Bronchial epithelial cell (primary cell): Measurements from ENCODE around the gene ELOVL5. TPM values are rescaled to one million over a fixed set of nuclear protein-coding genes. Genes with fewer than 3 reads are reported as not detected.

Source experiments
- DNase-seq: peaks from one replicate; pipeline ENCODE4 v3.0.0-alpha.2; 2010; ENCODE audit warnings: low read depth
- FAIRE-seq: peaks from 2 replicates; lab custom pipeline; 2011; peaks lifted over from hg19 to GRCh38; lab: Jason Lieb, UNC
- H3K27me3 ChIP-seq: 2 replicates; pipeline ENCODE4 v1.5.1; 2011; ENCODE audit warnings: low read length; ENCODE audit not compliant: control insufficient read depth, insufficient read depth
- H3K36me3 ChIP-seq: 2 replicates; pipeline ENCODE4 v1.5.1; 2011; ENCODE audit warnings: low read length; ENCODE audit not compliant: control insufficient read depth, insufficient read depth
- H3K4me3 ChIP-seq: 2 replicates; pipeline ENCODE4 v1.5.1; 2011; ENCODE audit warnings: mild to moderate bottlenecking, low read depth, low read length, control low read depth
- total RNA-seq: library from RNA; depleted of rRNA; stranded (reverse); fragments of >200 nt; gene quantifications from 2 replicates; pipeline ENCODE4 v1.2.1, GENCODE V29; 2014
- TF ChIP-seq, protein P1 (sequence below): IDR thresholded peaks from 2 replicates; pipeline ENCODE4 v1.5.1; 2011; ENCODE audit warnings: mild to moderate bottlenecking, moderate library complexity, low read length, control low read depth, inconsistent platforms; ENCODE audit not compliant: insufficient read depth, severe bottlenecking

ELOVL5 gene
- total RNA-seq, 1 donor from 2014 or later, result 42.1 TPM

DNA sequence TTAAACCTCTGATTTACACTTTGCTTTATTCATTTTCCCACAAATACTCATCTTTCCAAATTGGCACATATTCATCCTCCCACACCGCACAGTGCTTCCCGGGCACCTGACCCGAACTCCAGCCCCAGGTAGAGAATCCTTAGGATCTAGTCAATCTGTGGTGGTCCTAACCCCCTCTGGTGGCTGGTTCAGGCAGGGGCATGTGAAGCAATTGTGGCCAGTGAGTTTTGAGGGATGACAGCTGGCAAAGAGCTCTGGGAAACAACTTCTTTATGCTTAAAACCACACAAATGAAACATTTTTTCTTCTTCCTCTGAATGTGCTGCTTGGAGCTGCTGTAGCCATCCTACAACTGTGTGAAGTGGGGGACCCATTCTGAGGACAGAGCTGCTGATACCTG is 54.7 kb downstream of the ELOVL5 start:
- Histone ChIP-seq H3K4me3 (no peak overlapping the region), H3K36me3 (no peaks in the 10 kb centered on the region), H3K27me3 (no peaks in the 10 kb centered on the region)
- TF ChIP-seq, protein P1, sequence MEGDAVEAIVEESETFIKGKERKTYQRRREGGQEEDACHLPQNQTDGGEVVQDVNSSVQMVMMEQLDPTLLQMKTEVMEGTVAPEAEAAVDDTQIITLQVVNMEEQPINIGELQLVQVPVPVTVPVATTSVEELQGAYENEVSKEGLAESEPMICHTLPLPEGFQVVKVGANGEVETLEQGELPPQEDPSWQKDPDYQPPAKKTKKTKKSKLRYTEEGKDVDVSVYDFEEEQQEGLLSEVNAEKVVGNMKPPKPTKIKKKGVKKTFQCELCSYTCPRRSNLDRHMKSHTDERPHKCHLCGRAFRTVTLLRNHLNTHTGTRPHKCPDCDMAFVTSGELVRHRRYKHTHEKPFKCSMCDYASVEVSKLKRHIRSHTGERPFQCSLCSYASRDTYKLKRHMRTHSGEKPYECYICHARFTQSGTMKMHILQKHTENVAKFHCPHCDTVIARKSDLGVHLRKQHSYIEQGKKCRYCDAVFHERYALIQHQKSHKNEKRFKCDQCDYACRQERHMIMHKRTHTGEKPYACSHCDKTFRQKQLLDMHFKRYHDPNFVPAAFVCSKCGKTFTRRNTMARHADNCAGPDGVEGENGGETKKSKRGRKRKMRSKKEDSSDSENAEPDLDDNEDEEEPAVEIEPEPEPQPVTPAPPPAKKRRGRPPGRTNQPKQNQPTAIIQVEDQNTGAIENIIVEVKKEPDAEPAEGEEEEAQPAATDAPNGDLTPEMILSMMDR, result peak; percentile 19
- DNase-seq (no peak), FAIRE-seq (no peak)

DNA sequence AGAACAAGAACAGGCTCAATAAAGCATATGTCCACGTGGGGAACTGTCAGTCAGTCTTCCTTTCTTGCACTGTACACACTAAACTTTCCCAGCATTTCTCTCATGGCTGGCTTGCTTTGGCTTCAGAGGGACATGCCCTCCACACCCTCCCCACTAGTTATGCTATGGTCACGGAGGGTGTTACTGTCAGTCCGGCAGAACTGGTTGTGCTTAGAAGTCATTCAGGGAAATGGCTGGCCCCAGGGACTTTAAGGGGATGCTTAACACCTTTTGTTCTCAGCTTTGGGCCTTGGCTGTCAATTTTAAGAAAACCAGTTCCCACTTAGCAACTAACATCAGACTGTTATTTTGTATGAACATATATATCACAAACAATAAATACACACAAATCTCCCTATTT is 55.1 kb downstream of the ELOVL5 start:
- Histone ChIP-seq H3K4me3 (no peak overlapping the region), H3K27me3 (no peaks in the 10 kb centered on the region), H3K36me3 (no peaks in the 10 kb centered on the region)
- DNase-seq, result no peak
- TF ChIP-seq, protein P1, result no peak
- FAIRE-seq, result no peak

DNA sequence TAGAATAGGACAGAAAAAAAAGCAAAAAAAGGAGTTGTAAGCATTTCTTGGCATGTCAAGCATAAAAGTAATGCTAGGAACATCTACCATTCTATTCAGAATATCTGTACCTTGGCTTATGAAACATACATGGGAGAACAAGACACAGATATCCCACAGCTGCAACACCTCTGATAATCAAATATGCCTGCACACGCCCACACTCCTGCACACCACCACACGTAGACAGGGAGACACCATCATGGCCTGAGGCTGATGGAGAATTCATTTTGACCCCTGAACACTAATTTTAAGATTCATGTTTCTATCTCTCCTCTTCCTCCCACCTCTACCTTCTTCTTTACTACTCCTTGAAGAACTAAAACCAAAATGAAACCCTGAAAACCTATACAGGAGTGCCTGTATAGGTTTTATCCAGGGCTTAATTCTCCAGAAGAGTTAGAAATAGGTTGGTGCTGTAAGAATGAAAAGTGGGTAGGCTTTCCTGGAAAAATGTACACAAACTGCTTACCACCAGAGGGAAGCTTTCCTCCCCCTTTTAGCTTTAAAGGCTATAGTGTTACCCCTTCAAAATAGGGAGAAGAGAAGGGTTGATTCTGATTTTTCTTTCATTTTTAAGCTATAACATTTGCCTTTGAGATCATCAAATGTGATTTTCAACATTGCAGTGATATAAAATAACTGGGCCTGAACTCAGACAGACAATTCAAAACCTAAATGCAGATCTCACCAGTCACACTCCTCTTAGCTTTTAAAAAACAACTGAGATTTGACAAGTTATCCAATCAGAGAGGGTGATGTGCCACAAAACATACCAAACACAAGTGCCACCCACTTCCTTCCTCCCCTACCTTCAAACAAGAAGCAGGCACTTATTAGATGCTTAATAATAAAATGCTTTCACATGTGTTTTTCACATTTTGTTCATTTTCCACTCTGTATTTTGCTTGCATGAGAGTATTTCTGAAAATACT is 57.9 kb downstream of the ELOVL5 start:
- no peak for DNase-seq
- peaks cover 2% of the 10 kb centered on the region for H3K36me3 ChIP-seq
- FAIRE-seq, result no peak
- no peak overlapping the region for H3K4me3 ChIP-seq
- TF ChIP-seq, protein P1, result peak; percentile 13
- no peaks in the 10 kb centered on the region for H3K27me3 ChIP-seq

DNA sequence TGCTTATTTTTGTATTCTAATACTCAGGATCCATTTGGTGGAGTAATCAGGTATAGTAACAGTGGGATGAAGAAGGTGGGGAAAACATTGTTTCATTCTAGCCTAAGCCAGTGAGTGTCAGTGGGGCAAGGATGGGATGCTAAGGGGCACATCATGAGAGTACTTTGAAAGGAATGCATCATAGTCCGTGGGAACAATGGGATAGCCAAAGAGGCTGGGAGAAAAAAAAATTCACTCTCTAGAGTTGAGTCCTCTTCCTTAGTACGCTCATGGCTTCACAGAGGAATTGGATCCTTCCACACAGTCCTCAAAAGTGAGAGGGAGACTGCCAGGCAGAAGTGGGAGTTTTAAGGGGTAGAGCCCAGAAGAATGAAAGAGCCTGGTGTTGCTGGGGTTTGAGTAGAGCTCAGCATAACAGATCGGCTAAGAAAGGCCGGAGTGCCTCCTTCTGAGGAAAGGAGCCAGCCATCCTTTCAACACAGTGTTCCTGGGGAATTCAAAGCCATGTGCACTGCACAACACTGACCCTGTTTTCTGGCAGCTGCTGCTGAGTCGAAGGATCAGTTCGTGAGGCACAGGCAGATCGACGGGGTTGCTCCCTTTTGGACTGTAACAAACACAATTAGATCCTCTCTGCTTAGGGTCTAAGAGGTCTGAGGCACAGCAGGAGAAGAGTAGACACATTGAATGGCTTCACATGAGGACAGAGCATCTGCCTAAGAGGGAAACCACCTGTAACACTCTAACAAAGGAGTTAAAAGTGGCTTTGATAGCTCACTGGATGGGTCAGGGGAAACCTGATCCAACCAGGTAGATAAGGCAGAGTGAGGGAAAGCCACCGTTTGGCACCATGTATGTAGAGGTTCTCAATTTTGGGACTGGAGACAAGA is 61.2 kb downstream of the ELOVL5 start:
- DNase-seq (no peak), FAIRE-seq (no peak)
- TF ChIP-seq, protein P1, result no peak
- H3K4me3 ChIP-seq, result no peak overlapping the region
- H3K36me3 ChIP-seq, result peaks cover 2% of the 10 kb centered on the region
- H3K27me3 ChIP-seq, result no peaks in the 10 kb centered on the region

DNA sequence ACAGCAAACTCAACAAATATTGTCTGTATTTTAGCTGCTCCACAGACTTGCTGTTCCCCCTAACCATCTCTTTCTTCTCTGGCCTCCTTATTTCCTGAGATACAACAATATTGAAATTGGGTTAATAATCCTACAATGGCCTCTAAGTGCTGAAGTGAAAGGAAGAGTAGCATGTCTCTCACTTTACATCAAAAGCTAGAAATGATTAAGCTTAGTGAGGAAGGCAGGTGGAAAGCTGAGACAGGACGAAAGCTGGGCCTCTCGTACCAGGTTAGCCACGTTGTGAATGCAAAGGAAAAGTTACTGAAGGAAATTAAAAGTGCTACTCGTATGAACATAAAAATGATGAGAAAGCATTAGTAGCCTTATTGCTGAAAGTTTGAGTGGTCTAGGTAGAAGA is 63.8 kb downstream of the ELOVL5 start:
- TF ChIP-seq, protein P1, result no peak
- Histone ChIP-seq H3K36me3 (peaks cover 2% of the 10 kb centered on the region), H3K27me3 (no peaks in the 10 kb centered on the region), H3K4me3 (no peak overlapping the region)
- DNase-seq (no peak), FAIRE-seq (no peak)
